ENCODE data around the gene TTLL8.

TTLL8 gene

GRCh38 chr22:50061141-50061823, 3.2 kb upstream of the TTLL8 start:
- no peak for DNase-seq (ENCODE audit: low read depth)

GRCh38 chr22:50060441-50061140, 2.5 kb upstream of the TTLL8 start:
- no peak for DNase-seq (ENCODE audit: low read depth)

GRCh38 chr22:50059881-50060262, 1.8 kb upstream of the TTLL8 start:
- DNase-seq (ENCODE audit: low read depth), result no peak

GRCh38 chr22:50058906-50059880, 1.1 kb upstream of the TTLL8 start:
- DNase-seq (ENCODE audit: low read depth), result peak; percentile 55

GRCh38 chr22:50057278-50058060, 629 bp downstream of the TTLL8 start:
- no peak for DNase-seq (ENCODE audit: low read depth)

- DNase-seq (ENCODE audit: low read depth), result no peak
These were observed 1.7 kb downstream of the TTLL8 start for GRCh38 chr22:50056214-50056972.

- no peak for DNase-seq (ENCODE audit: low read depth)
These were observed 4.2 kb downstream of the TTLL8 start for GRCh38 chr22:50053861-50054260.

- no peak for DNase-seq (ENCODE audit: low read depth)
These were observed 6.2 kb downstream of the TTLL8 start for GRCh38 chr22:50051930-50052329.

GRCh38 chr22:50049299-50050195, 8.6 kb downstream of the TTLL8 start:
- no peak for DNase-seq (ENCODE audit: low read depth)

GRCh38 chr22:50048836-50049235, 9.3 kb downstream of the TTLL8 start:
- no peak for DNase-seq (ENCODE audit: low read depth)

GRCh38 chr22:50048061-50048765, 9.9 kb downstream of the TTLL8 start:
- DNase-seq (ENCODE audit: low read depth), result peak; percentile 18

GRCh38 chr22:50047346-50047745, 10.8 kb downstream of the TTLL8 start:
- DNase-seq (ENCODE audit: low read depth), result no peak

GRCh38 chr22:50046481-50047245, 11.4 kb downstream of the TTLL8 start:
- no peak for DNase-seq (ENCODE audit: low read depth)

GRCh38 chr22:50046019-50046415, 12.1 kb downstream of the TTLL8 start:
- no peak for DNase-seq (ENCODE audit: low read depth)

GRCh38 chr22:50045211-50046018, 12.7 kb downstream of the TTLL8 start:
- no peak for DNase-seq (ENCODE audit: low read depth)

- no peak for DNase-seq (ENCODE audit: low read depth)
These were observed 13.5 kb downstream of the TTLL8 start for GRCh38 chr22:50044485-50045118.

GRCh38 chr22:50041361-50042065, 16.6 kb downstream of the TTLL8 start:
- DNase-seq (ENCODE audit: low read depth), result no peak
